Activated B cell treated with CpG ODN at 0.5 μM for 24 hours (primary cell): ENCODE data around the gene MORN1. TPM values are rescaled to one million over a fixed set of nuclear protein-coding genes. Genes with fewer than 3 reads are reported as not detected.

Experiments used
- ATAC-seq: fragments of 200-7000 bp; cut with Tn5 transposase; one replicate; pipeline ENCODE4 v1.10.0; 2021; ENCODE audit warnings: low read depth, mild to moderate bottlenecking, moderate library complexity
- CTCF ChIA-PET: fragments of 350-600 bp; sonication (Branson Sonifier 250); formaldehyde crosslinking; loops from one replicate; lab custom pipeline; 2021; ENCODE audit warnings: antibody characterized with exemption; lab: Charles Lee
- POLR2A ChIA-PET: fragments of 350-600 bp; sonication (Branson Sonifier 250); formaldehyde crosslinking; loops from one replicate; lab custom pipeline; 2021; ENCODE audit warnings: antibody characterized with exemption; lab: Charles Lee
- DNase-seq: peaks from one replicate; pipeline ENCODE4 v3.0.0; 2022
- H3K27ac Mint-ChIP-seq: one replicate; pipeline ENCODE4 v1.8.0; 2020; ENCODE audit warnings: mixed read lengths
- H3K27me3 Mint-ChIP-seq: one replicate; pipeline ENCODE4 v1.8.0; 2021; ENCODE audit warnings: mixed read lengths
- H3K36me3 Mint-ChIP-seq: one replicate; pipeline ENCODE4 v1.8.0; 2021; ENCODE audit warnings: low read depth, mixed read lengths
- H3K4me1 Mint-ChIP-seq: one replicate; pipeline ENCODE4 v1.8.0; 2021; ENCODE audit warnings: mixed read lengths
- H3K4me3 Mint-ChIP-seq: one replicate; pipeline ENCODE4 v1.8.0; 2020; ENCODE audit warnings: mild to moderate bottlenecking, mixed read lengths
- H3K9me3 Mint-ChIP-seq: one replicate; pipeline ENCODE4 v1.8.0; 2020; ENCODE audit warnings: mixed read lengths
- CTCF ChIP-seq: fragments of 200-600 bp; IDR thresholded peaks from one replicate; pipeline ENCODE4 v1.8.0; 2022; ENCODE audit warnings: antibody characterized with exemption, mild to moderate bottlenecking
- intact Hi-C: fragments of 100-400 bp; cut with micrococcal nuclease; formaldehyde crosslinking; loops from one replicate; pipeline ENCODE4 v1.15.1; 2024
- total RNA-seq: library from RNA; stranded (reverse); gene quantifications from 2 replicates; pipeline ENCODE4 v1.2.3, GENCODE V29; 2022

MORN1 gene
- total RNA-seq, 1 donor from 2014 or later = 17.8 TPM

GRCh38 chr1:2378956-2379732, 12.2 kb downstream of the MORN1 start:
- Mint-ChIP-seq H3K4me1 (peaks cover 33% of the 10 kb centered on the region), H3K9me3 (no peaks in the 10 kb centered on the region), H3K27ac (peak overlapping the region; percentile 75), H3K36me3 (no peaks in the 10 kb centered on the region), H3K4me3 (peak overlapping the region; percentile 24), H3K27me3 (no peaks in the 10 kb centered on the region)
- ChIA-PET POLR2A (interaction anchor here (0.8 to 5.7 kb wide), 4 partner anchors 64 to 184 kb away, joined by 3 to 89 read pairs (median 14); partner anchors contain the start of gene FAAP20), CTCF (interaction anchor here (7.2 kb wide), 1 partner anchor 181 kb away, joined by 185 read pairs; the partner anchor contains the start of gene FAAP20)
- ATAC-seq = no peak
- no peak for DNase-seq
- intact Hi-C loops = no loop called here
- no peak for TF ChIP-seq CTCF

- intact Hi-C loops = no loop called here
- ATAC-seq (no peak), DNase-seq (no peak)
- ChIA-PET POLR2A (interaction anchor here (0.8 to 5.7 kb wide), 2 partner anchors 84 to 184 kb away, joined by 3 to 89 read pairs; partner anchors contain the start of gene FAAP20), CTCF (interaction anchor here (7.2 kb wide), 1 partner anchor 180 kb away, joined by 185 read pairs; the partner anchor contains the start of gene FAAP20)
- no peaks in the 10 kb centered on the region for H3K9me3 Mint-ChIP-seq
- no peak overlapping the region for H3K4me3 Mint-ChIP-seq
- H3K27ac Mint-ChIP-seq = no peak overlapping the region
- peaks cover 33% of the 10 kb centered on the region for H3K4me1 Mint-ChIP-seq
- no peak for TF ChIP-seq CTCF
- H3K27me3 Mint-ChIP-seq = no peaks in the 10 kb centered on the region
- H3K36me3 Mint-ChIP-seq = no peaks in the 10 kb centered on the region
These were observed 12.9 kb downstream of the MORN1 start for GRCh38 chr1:2378441-2378851.

GRCh38 chr1:2377751-2378440, 13.5 kb downstream of the MORN1 start:
- no peaks in the 10 kb centered on the region for H3K9me3 Mint-ChIP-seq
- DNase-seq (no peak), ATAC-seq (no peak)
- no peaks in the 10 kb centered on the region for H3K36me3 Mint-ChIP-seq
- ChIA-PET POLR2A (interaction anchor here (5.7 kb wide), 1 partner anchor 183 kb away, joined by 89 read pairs; the partner anchor contains the start of gene FAAP20), CTCF (no interaction called here)
- no peak for TF ChIP-seq CTCF
- intact Hi-C loops = no loop called here
- no peak overlapping the region for H3K4me3 Mint-ChIP-seq
- H3K27me3 Mint-ChIP-seq = no peaks in the 10 kb centered on the region
- H3K4me1 Mint-ChIP-seq = peaks cover 33% of the 10 kb centered on the region
- no peak overlapping the region for H3K27ac Mint-ChIP-seq

- intact Hi-C loops = no loop called here
- Mint-ChIP-seq H3K4me3 (no peak overlapping the region), H3K27ac (no peak overlapping the region), H3K27me3 (no peaks in the 10 kb centered on the region), H3K36me3 (no peaks in the 10 kb centered on the region), H3K4me1 (peaks cover 32% of the 10 kb centered on the region), H3K9me3 (no peaks in the 10 kb centered on the region)
- ChIA-PET POLR2A (interaction anchor here (5.7 kb wide), 1 partner anchor 182 kb away, joined by 89 read pairs; the partner anchor contains the start of gene FAAP20), CTCF (no interaction called here)
- no peak for DNase-seq
- no peak for TF ChIP-seq CTCF
- ATAC-seq = no peak
These were observed 14.3 kb downstream of the MORN1 start for GRCh38 chr1:2376931-2377672.
